Gastroesophageal sphincter (tissue), 4 donors: ENCODE data around the gene DCPS. TPM values are rescaled to one million over a fixed set of nuclear protein-coding genes. Genes with fewer than 3 reads are reported as not detected.
"Not testable (repeated sequence)": the region's sequence is repeated elsewhere in the genome, so short reads cannot be mapped to it uniquely, and the experiment has no call there.

Source experiments
- ATAC-seq: fragments of 150-250 bp; one replicate; pipeline ENCODE4 v1.9.1; 2016; ENCODE audit warnings: mild to moderate bottlenecking, moderate library complexity
- H3K27ac ChIP-seq, 4 donors: fragments of 200-600 bp; sonication (generic) in 3 of 4; 1 replicate in 3 of 4; 2 replicates in 1 of 4; pipeline ENCODE4 v1.5.1; 2016 to 2019
- H3K27me3 ChIP-seq: fragments of 200-600 bp; sonication (generic); one replicate; pipeline ENCODE4 v1.5.1; 2019
- H3K36me3 ChIP-seq, 2 donors: fragments of 200-600 bp; sonication (generic); one replicate each; pipeline ENCODE4 v1.5.1; 2019; ENCODE audit warnings: control low read depth in 1 of 2
- H3K4me1 ChIP-seq, 3 donors: fragments of 200-600 bp; sonication (generic); 1 replicate in 2 of 3; 2 replicates in 1 of 3; pipeline ENCODE4 v1.5.1; 2016 to 2019; ENCODE audit warnings: control low read depth in 2 of 3
- H3K4me3 ChIP-seq, 2 donors: fragments of 200-600 bp; sonication (generic); one replicate each; pipeline ENCODE4 v1.5.1; 2019; ENCODE audit warnings: mild to moderate bottlenecking in 1 of 2, moderate library complexity in 1 of 2
- H3K9me3 ChIP-seq, 3 donors: fragments of 200-600 bp; sonication (generic); one replicate each; pipeline ENCODE4 v1.5.1; 2017 to 2019; ENCODE audit warnings: control low read depth in 2 of 3
- EP300 ChIP-seq: sonication (generic); formaldehyde crosslinking; IDR thresholded peaks from one replicate; pipeline ENCODE4 v1.6.1; 2017; ENCODE audit warnings: antibody characterized with exemption, mild to moderate bottlenecking
- POLR2A ChIP-seq, 2 donors: fragments of 450-650 bp; IDR thresholded peaks; one replicate each; pipeline ENCODE4 v1.6.1; 2017; ENCODE audit warnings: antibody characterized with exemption in 2 of 2, mild to moderate bottlenecking in 2 of 2, moderate library complexity in 1 of 2
- POLR2AphosphoS5 ChIP-seq: sonication (generic); formaldehyde crosslinking; IDR thresholded peaks from one replicate; pipeline ENCODE4 v1.6.1; 2017; ENCODE audit warnings: antibody characterized with exemption
- WGBS, 2 donors: methylation state at CpG; one replicate each; pipeline ENCODE4 v1.1.5; 2018; ENCODE audit warnings: low coverage in 1 of 2; 5-methylcytosine and 5-hydroxymethylcytosine counted together
- total RNA-seq, 4 donors: library from RNA; depleted of rRNA; stranded (reverse); fragments of >200 nt; gene quantifications; one replicate each; pipeline ENCODE4 v1.1.0, GENCODE V29; 2016
- TF ChIP-seq, protein P1 (sequence below), 4 experiments: fragments of 200-600 bp in 2 of 4; fragments of 450-650 bp in 2 of 4; sonication (generic) in 1 of 4; IDR thresholded peaks; one replicate each; pipeline ENCODE4 v1.5.1; 2017 to 2019; ENCODE audit warnings: antibody characterized with exemption in 4 of 4, mild to moderate bottlenecking in 2 of 4, moderate library complexity in 2 of 4

DCPS gene
- total RNA-seq, 4 donors from 2014 or later, result 11.8 to 20.6 (median 15.9) TPM

DNA sequence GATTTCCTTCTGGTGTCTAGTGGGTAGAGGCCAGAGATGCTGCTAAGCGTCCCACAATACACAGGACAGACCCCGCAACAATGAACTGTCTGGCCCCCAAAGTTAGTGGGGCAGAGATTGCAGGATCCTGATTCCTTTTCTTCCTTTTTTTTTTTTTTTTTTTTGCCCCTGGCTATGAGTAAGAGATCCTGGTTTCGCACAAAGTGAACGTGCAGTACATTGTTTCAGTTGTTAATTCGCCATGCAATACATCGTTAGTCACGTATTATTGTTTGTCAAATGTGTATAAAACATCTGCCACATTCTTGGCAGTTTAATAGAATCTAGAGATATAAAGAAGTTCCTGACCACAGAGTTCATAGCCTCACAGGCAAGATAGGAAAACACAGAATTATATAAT is 71.9 kb downstream of the DCPS start:
- no peak overlapping the region for H3K27ac ChIP-seq
- H3K4me3 ChIP-seq, result no peak overlapping the region
- TF ChIP-seq POLR2A (IDR thresholded peaks at IDR 0.05) (no peak), EP300 (no peak), POLR2AphosphoS5 (no peak)
- TF ChIP-seq, protein P1, sequence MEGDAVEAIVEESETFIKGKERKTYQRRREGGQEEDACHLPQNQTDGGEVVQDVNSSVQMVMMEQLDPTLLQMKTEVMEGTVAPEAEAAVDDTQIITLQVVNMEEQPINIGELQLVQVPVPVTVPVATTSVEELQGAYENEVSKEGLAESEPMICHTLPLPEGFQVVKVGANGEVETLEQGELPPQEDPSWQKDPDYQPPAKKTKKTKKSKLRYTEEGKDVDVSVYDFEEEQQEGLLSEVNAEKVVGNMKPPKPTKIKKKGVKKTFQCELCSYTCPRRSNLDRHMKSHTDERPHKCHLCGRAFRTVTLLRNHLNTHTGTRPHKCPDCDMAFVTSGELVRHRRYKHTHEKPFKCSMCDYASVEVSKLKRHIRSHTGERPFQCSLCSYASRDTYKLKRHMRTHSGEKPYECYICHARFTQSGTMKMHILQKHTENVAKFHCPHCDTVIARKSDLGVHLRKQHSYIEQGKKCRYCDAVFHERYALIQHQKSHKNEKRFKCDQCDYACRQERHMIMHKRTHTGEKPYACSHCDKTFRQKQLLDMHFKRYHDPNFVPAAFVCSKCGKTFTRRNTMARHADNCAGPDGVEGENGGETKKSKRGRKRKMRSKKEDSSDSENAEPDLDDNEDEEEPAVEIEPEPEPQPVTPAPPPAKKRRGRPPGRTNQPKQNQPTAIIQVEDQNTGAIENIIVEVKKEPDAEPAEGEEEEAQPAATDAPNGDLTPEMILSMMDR (IDR thresholded peaks at IDR 0.05), result no peak
- H3K27me3 ChIP-seq, result no peaks in the 10 kb centered on the region
- peaks cover 0 to 44% (median 0%) of the 10 kb centered on the region in 3 donors for H3K4me1 ChIP-seq
- H3K9me3 ChIP-seq, result no peaks in the 10 kb centered on the region
- no peak for ATAC-seq
- WGBS, 2 donors, result 66 to 67% methylated on average over 5 to 7 of the region's 7 CpGs
- no peaks in the 10 kb centered on the region for H3K36me3 ChIP-seq

DNA sequence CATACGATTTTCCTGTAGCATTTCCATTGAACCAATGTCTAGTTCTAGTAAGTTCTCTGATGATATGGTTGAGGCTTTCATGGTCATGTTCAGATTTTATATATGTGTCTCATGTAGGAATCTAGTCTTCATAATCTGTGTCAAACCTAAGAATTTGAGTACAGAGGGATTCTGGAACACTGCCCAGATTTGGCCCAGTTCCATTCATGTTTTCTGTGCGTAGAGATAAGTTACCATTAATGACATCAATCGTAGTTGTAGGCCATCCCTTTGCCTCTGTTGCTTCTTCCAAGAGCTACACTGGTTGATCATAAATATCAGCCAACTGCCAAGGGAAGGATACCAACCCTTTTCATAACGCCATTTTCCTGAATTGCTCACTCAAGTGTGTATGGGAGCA is 74.9 kb downstream of the DCPS start:
- Histone ChIP-seq H3K36me3 (no peaks in the 10 kb centered on the region), H3K27ac (no peak overlapping the region), H3K4me3 (no peak overlapping the region), H3K4me1 (peaks cover 0 to 36% (median 0%) of the 10 kb centered on the region in 3 donors), H3K9me3 (no peaks in the 10 kb centered on the region), H3K27me3 (no peaks in the 10 kb centered on the region)
- no peak for ATAC-seq
- WGBS, 2 donors, result 48 to 78% methylated on average over 3 to 4 of the region's 4 CpGs
- no peak for TF ChIP-seq POLR2A (IDR thresholded peaks at IDR 0.05)
- no peak for TF ChIP-seq EP300
- TF ChIP-seq, protein P1 (IDR thresholded peaks at IDR 0.05), result no peak
- no peak for TF ChIP-seq POLR2AphosphoS5

DNA sequence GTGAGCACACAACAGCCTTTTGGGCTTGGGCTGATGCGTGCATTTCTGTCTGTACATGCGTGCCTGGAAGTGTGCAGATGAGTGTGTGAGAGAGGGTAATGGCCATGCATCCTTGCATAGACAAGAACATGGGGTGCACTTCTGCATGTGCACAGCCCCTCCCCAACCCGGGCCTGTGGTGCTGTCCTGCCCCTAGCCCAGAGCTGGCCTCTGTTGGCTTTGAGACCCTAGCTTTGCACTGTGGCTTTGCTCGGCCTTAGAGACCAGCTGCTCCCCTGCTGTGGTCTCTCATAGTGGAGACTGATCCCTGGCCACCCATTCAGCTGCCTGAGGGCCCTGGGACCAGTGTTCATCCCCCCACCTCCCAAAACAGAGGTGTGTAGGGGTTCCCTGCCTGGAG is 77.0 kb downstream of the DCPS start:
- Histone ChIP-seq H3K4me1 (peaks cover 0 to 30% (median 0%) of the 10 kb centered on the region in 3 donors), H3K9me3 (no peaks in the 10 kb centered on the region), H3K4me3 (no peak overlapping the region), H3K27ac (no peak overlapping the region), H3K36me3 (no peaks in the 10 kb centered on the region), H3K27me3 (no peaks in the 10 kb centered on the region)
- TF ChIP-seq POLR2AphosphoS5 (no peak), EP300 (no peak), POLR2A (IDR thresholded peaks at IDR 0.05) (no peak)
- TF ChIP-seq, protein P1 (IDR thresholded peaks at IDR 0.05), result no peak
- ATAC-seq, result no peak
- no CpG with 5 or more reads among the region's 4 CpGs for WGBS, 2 donors

DNA sequence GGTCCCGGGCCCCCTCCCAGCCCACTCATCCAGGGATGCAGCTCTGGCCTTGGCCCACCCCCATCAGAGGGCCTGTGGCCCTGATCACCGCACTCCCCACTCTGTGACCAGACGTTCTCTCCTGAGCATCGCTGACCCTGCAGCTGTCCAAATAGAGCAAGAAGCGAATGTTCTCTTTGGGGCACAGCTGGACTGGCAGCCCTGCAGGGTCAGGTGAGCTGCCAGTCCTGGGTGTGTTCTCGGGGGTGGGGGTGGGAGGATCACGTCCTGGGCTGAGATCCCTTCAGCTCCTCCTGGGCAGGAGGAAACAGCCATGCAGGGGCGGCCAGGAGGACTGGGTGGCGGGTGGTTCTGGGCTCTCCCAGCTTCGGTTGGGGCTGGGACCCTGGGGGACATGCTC is 78.1 kb downstream of the DCPS start:
- H3K4me1 ChIP-seq, result peaks cover 0 to 32% (median 0%) of the 10 kb centered on the region in 3 donors
- WGBS, 2 donors, result 79% methylated on average over 2 of the region's 10 CpGs; no CpG with 5 or more reads in 1 of the 2 donors
- H3K27me3 ChIP-seq, H3K27ac ChIP-seq, H3K36me3 ChIP-seq, H3K9me3 ChIP-seq, H3K4me3 ChIP-seq: not testable (repeated sequence)
- ATAC-seq, result peak; percentile 11

DNA sequence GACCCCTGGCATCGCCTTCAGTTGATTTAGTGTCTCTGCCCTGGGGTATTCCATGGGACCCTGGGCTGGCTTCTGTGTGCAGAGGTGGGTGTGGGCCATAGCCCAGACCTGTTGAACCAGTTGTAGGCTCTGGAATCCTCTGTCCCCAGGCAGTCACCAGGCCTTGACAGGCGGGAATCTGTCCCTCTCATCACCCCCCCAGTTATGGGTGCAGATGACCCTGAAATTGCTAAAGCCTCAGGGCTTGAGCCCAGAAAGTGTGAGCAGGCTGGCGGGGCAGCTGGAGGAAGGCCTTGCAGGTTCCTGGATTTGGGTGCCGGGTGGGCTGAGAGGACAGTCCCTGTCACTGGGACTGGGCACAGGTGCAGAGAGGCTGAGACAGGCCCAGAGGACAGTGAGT is 78.8 kb downstream of the DCPS start:
- not testable (repeated sequence) for H3K36me3 ChIP-seq, ATAC-seq, H3K27ac ChIP-seq, H3K27me3 ChIP-seq, H3K4me3 ChIP-seq, H3K9me3 ChIP-seq
- WGBS, 2 donors, result no CpG with 5 or more reads among the region's 4 CpGs
- H3K4me1 ChIP-seq, result peaks cover 0 to 35% (median 0%) of the 10 kb centered on the region in 3 donors

DNA sequence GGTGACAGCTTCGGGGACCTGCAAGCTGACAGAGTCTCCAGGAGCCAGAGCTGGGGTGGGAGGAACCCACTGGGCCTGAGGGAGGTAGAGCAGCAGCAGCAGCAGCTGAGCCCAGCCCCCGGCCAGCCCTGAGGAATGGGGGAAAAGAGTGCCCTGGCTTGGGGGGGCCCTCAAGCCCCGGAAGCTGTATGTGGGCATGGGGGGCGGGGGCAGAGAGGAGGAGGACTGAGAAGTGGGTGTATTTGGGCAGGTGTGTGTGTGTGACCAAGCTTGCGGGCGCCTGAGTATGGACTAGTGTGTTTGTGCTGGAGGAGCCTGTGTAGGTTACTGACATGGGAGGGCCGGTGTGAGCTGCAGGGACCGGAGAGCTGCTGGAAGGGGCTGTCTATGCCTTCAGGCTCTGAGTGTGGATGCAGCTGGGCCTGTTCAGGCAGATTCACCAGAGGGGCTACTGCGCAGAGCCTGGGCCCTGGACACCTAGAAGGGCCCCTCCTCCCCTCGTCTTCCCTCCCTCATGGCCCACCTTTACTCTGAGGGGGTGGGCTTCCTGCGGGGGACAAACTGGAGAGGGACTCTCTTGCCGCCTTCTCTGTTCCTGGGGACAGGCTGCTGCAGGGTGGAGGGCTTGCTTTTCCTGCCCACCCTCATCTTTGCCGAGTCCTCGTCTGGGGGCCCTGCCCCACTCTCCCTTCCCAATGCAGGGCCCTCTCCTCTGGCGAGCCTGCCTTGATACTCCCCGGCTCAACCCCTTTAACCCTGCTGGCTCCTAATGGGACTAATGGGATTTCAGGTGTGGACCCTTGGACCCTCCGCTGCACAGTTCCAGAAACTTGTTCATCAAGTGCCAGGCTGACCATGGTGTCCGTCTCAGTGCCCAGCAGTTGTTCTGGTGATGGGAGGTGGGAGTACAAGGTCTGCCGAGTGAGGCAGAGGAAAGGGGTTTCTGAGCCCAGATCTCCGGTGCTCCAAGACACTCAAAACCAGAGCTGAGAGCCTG is 79.8 kb downstream of the DCPS start:
- Histone ChIP-seq H3K27ac (no peak overlapping the region), H3K4me1 (peaks cover 0 to 37% (median 0%) of the 10 kb centered on the region in 3 donors), H3K4me3 (no peak overlapping the region), H3K9me3 (no peaks in the 10 kb centered on the region), H3K36me3 (no peaks in the 10 kb centered on the region), H3K27me3 (no peaks in the 10 kb centered on the region)
- WGBS, 2 donors, result 88 to 90% methylated on average over 5 to 7 of the region's 20 CpGs
- no peak for TF ChIP-seq POLR2A (IDR thresholded peaks at IDR 0.05)
- TF ChIP-seq POLR2AphosphoS5, result no peak
- TF ChIP-seq, protein P1 (IDR thresholded peaks at IDR 0.05), result no peak
- no peak for TF ChIP-seq EP300
- ATAC-seq, result no peak
